H1 (cell line): ENCODE results near the gene KCNJ5. TPM values are rescaled to one million over a fixed set of nuclear protein-coding genes. Genes with fewer than 3 reads are reported as not detected.

ENCODE experiments used
- CTCF ChIP-seq, 3 experiments: IDR thresholded peaks; 1 replicate in 2 of 3; 2 replicates in 1 of 3; pipeline versions ENCODE4 v1.5.1 to v1.6.1; 2011; ENCODE audit warnings: low read length in 3 of 3, mild to moderate bottlenecking in 3 of 3, inconsistent platforms in 2 of 3, low read depth in 1 of 3, moderate library complexity in 1 of 3; ENCODE audit not compliant: insufficient read depth in 1 of 3; ENCODE audit errors: control extremely low read depth in 1 of 3
- RNF2 ChIP-seq: fragments of 200-900, 300-1000 bp; sonication (generic); IDR thresholded peaks from 2 replicates; pipeline ENCODE4 v1.7.1; 2016; ENCODE audit warnings: borderline replicate concordance, low read depth, mild to moderate bottlenecking, antibody characterized with exemption, low read length; ENCODE audit not compliant: poor library complexity, severe bottlenecking; ENCODE audit errors: missing control alignments
- polyA plus RNA-seq, 7 experiments: library from polyadenylated mRNA; depleted of rRNA in 3 of 7; stranded (reverse) in 5 of 7; unstranded in 2 of 7; fragments of >200 nt in 5 of 7; fragments of 200-250 nt in 2 of 7; gene quantifications; 1 replicate in 5 of 7; 2 replicates in 1 of 7; 4 replicates in 1 of 7; pipeline versions ENCODE4 v1.2.1 to v1.2.3, GENCODE V29; 2011 to 2013; ENCODE audit warnings: missing spikeins in 2 of 7, mixed read lengths in 2 of 7
- total RNA-seq: library from RNA; stranded (reverse); fragmentation: NEBNext Ultra II Directional; extraction: Animal tissue kit (Norgen Biotek cat#: 25700); gene quantifications from 2 replicates; pipeline ENCODE4 v1.2.1, GENCODE V29; 2021

KCNJ5 gene
- total and polyA plus RNA-seq, 2 of the 8 experiments (the other 6 are each of a cell fraction or from before 2014, with no cell fraction given): 0.05 TPM; not detected in 1

- TF ChIP-seq CTCF (IDR thresholded peaks at IDR 0.05; ENCODE audit: control extremely low read depth in 1 of 3, insufficient read depth in 1 of 3, low read depth in 1 of 3, low read length in 3 of 3) (no peak), RNF2 (peak; percentile 96)
These were observed 13.1 kb downstream of the KCNJ5 start (continued) for GRCh38 chr11:128904303-128904655.
